ENCODE data around the gene UPK3B. TPM values are rescaled to one million over a fixed set of nuclear protein-coding genes. Genes with fewer than 3 reads are reported as not detected.
"Not testable (repeated sequence)": the region's sequence is repeated elsewhere in the genome, so short reads cannot be mapped to it uniquely, and the experiment has no call there.

The UPK3B gene
- total RNA-seq, 1 donor from 2014 or later: 3.2 TPM

DNA sequence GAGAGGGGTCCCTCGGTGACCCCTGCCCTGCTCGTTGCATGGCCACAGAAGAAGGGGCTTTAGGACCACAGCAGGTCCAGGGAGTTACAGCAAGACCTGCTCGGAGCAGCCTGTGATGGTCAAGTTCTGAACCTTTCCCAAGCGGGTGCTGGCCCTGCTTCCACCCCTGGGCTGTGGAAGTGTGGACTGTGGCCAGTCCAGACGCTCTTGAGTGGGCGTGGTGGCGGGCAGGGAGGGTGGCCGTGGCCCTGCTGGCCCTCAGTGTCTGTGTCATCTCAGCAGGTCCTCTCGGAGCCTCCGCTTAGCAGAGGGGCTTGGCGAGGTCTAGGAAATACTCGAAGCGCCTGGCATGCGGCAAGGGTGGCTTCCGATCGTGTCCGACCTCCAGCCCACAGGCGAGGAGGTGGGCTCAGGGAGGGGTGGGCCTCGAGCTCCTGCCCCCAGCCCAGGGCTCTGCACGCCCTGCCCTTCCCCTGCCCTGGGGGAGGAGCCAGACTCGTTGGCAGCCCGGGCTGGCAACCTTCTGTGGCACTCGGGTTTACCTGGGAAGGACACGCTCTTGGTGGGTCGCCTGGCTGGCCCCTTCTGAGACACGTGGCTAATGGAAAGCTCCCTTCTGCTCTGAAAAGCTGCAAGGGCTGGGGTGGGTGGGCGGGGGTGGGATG is 12.3 kb upstream of the UPK3B start:
- H3K27ac Mint-ChIP-seq; H3K4me3 Mint-ChIP-seq; H3K4me1 Mint-ChIP-seq; CTCF ChIA-PET; intact Hi-C loops (cut with micrococcal nuclease); ATAC-seq (ENCODE audit: low read depth); H3K9me3 Mint-ChIP-seq; H3K27me3 Mint-ChIP-seq; POLR2A ChIA-PET; DNase-seq: not testable (repeated sequence)
- H3K36me3 Mint-ChIP-seq (ENCODE audit: low read depth): peaks cover 19% of the 10 kb centered on the region

DNA sequence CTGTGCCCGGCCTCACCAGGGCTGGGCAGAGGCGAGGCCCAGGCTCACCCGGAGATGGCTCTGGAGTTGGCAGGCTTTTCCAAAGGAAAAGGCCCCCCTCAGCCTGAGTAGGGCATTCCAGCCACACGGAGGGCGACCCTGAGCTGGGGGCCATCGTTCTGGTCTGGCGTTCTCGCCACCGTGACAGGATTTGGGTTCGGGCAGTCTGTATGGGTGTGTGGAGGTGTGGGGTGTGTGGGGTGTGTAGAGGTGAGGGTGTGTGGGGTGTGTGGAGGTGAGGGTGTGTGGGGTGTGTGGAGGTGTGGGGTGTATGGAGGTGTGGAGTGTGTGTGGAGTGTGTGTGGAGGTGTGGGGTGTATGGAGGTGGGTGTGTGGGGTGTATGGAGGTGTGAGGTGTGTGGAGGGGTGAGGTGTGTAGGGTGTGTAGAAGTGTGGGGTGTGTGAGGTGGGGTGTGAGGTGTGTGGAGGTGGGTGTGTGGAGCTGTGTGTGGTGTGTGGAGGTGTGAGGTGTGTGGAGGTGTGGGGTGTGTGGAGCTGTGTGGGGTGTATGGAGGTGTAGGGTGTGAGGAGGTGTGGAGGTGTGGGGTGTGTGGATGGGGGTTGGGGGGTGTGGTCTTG is 11.7 kb upstream of the UPK3B start:
- H3K27ac Mint-ChIP-seq; intact Hi-C loops (cut with micrococcal nuclease): not testable (repeated sequence)
- H3K36me3 Mint-ChIP-seq (ENCODE audit: low read depth): peaks cover 22% of the 10 kb centered on the region

DNA sequence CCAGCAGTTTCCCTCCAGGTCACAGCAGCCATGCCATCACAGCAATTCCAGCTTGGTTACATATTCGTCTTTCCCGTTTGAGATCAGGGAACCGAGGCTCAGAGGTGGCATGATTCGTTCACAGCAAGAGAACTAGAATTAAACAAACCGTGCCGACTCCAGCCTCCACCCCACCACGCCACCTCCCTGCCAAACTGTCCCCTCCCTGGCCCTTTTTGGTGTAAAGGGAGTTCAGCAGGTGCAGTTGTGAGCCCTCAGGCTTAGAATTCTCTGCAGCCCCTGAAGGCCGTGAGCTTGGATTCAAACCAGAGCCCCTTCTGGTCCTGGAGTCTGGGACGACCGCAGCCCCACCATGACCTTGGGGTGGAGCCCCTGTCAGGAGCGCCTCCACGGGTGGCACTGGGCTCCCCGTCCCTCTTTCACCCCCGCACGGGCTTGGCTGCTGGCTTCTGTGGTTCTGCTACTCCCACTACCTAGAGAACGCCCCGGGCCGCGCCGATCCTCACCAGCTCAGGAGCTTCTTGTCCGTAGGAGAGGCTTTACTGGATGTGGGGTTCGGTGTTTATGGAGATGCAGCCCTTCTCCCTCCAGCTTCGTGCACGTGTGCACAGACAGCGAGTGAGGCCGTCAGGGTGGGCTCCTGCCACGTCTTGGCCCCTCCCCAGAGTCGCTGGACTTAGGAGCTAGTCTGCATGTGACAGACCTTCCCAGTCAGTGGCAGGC is 11.0 kb upstream of the UPK3B start:
- POLR2A ChIA-PET; H3K27me3 Mint-ChIP-seq; H3K4me3 Mint-ChIP-seq; intact Hi-C loops (cut with micrococcal nuclease); CTCF ChIA-PET; H3K4me1 Mint-ChIP-seq; H3K9me3 Mint-ChIP-seq; DNase-seq; ATAC-seq (ENCODE audit: low read depth); H3K27ac Mint-ChIP-seq: not testable (repeated sequence)
- peaks cover 22% of the 10 kb centered on the region for H3K36me3 Mint-ChIP-seq (ENCODE audit: low read depth)

More for the DNA sequence above, 11.7 kb upstream of the UPK3B start:
- CTCF ChIA-PET; H3K4me1 Mint-ChIP-seq; DNase-seq; H3K4me3 Mint-ChIP-seq; POLR2A ChIA-PET; H3K9me3 Mint-ChIP-seq; ATAC-seq (ENCODE audit: low read depth); H3K27me3 Mint-ChIP-seq: not testable (repeated sequence)

DNA sequence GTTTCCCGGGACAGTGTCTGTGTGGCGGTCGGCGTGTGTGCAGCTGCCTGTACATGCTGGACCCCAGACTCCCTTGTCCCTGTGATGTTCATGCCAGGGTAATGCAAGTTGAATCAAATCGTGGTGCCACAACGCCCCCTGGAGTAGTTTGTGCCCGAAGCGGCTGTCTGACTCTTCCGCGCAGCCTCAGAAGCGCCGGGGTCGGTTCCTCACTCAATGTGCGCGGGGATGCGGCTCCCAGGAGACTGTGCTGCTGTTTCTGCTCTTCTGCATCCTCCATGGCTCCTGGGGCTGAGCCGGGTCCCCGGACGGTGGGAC is 10.5 kb upstream of the UPK3B start:
- CTCF ChIA-PET: not testable (repeated sequence)

DNA sequence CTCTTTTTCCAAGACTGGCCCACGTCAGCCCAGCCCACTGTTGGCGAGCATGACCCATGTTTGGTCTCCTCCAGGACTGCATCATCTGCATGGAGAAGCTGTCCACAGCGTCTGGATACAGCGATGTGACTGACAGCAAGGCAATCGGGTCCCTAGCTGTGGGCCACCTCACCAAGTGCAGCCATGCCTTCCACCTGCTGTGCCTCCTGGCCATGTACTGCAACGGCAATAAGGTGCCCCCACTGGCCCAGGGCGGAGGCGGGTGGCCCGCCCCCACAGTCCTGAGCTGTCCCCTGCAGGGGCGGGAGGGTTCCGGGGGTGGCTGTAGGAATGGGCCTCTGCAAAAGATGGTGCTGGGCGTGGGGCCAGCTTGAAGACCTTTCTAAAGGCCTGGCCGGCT is 8.1 kb upstream of the UPK3B start:
- peaks cover 41% of the 10 kb centered on the region for H3K36me3 Mint-ChIP-seq (ENCODE audit: low read depth)
- POLR2A ChIA-PET; H3K27ac Mint-ChIP-seq; ATAC-seq (ENCODE audit: low read depth); H3K27me3 Mint-ChIP-seq; H3K4me1 Mint-ChIP-seq; CTCF ChIA-PET; H3K4me3 Mint-ChIP-seq; DNase-seq; H3K9me3 Mint-ChIP-seq: not testable (repeated sequence)
- intact Hi-C loops (cut with micrococcal nuclease): loop anchor here (10.0 kb wide), 1 partner anchor 493 kb away; no protein-coding TSS in a partner anchor

More for the DNA sequence above, 10.5 kb upstream of the UPK3B start:
- H3K27me3 Mint-ChIP-seq, H3K9me3 Mint-ChIP-seq, DNase-seq, H3K4me1 Mint-ChIP-seq, H3K27ac Mint-ChIP-seq, H3K4me3 Mint-ChIP-seq, POLR2A ChIA-PET: not testable (repeated sequence)
- intact Hi-C loops (cut with micrococcal nuclease): loop anchor here (10.0 kb wide), 1 partner anchor 495 kb away; no protein-coding TSS in a partner anchor
- H3K36me3 Mint-ChIP-seq (ENCODE audit: low read depth): peaks cover 25% of the 10 kb centered on the region
- peak; percentile 58 for ATAC-seq (ENCODE audit: low read depth)

GRCh38 chr7:76502836-76503235 is 7.5 kb upstream of the UPK3B start:
- H3K4me3 Mint-ChIP-seq; DNase-seq; H3K9me3 Mint-ChIP-seq; H3K4me1 Mint-ChIP-seq; H3K27ac Mint-ChIP-seq; H3K27me3 Mint-ChIP-seq; ATAC-seq (ENCODE audit: low read depth); CTCF ChIA-PET: not testable (repeated sequence)
- POLR2A ChIA-PET: interaction anchor here (0.7 kb wide), 1 partner anchor 610 kb away, joined by 3 read pairs; no protein-coding TSS in a partner anchor
- intact Hi-C loops (cut with micrococcal nuclease): loop anchor here (10.0 kb wide), 1 partner anchor 492 kb away; no protein-coding TSS in a partner anchor
- peaks cover 41% of the 10 kb centered on the region for H3K36me3 Mint-ChIP-seq (ENCODE audit: low read depth)

DNA sequence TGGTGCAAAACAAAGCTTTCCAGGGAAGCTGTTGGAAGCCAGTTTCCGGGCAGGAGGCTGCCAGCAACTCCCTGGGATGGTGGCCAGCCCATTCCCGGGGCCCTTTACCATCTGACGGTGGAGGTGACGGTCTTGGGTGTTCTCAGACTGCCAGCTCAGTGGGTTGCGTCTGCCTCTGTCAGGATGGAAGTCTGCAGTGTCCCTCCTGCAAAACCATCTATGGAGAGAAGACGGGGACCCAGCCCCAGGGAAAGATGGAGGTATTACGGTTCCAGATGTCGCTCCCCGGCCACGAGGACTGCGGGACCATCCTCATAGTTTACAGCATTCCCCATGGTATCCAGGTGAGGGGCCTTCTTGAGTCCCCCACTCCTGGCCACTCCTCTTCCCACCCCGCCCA is 7.1 kb upstream of the UPK3B start:
- H3K9me3 Mint-ChIP-seq; CTCF ChIA-PET; ATAC-seq (ENCODE audit: low read depth); H3K4me3 Mint-ChIP-seq; H3K4me1 Mint-ChIP-seq; H3K27ac Mint-ChIP-seq; DNase-seq; H3K27me3 Mint-ChIP-seq: not testable (repeated sequence)
- peaks cover 41% of the 10 kb centered on the region for H3K36me3 Mint-ChIP-seq (ENCODE audit: low read depth)
- intact Hi-C loops (cut with micrococcal nuclease): loop anchor here (10.0 kb wide), 1 partner anchor 492 kb away; no protein-coding TSS in a partner anchor
- POLR2A ChIA-PET: interaction anchor here (0.7 kb wide), 1 partner anchor 610 kb away, joined by 3 read pairs; no protein-coding TSS in a partner anchor

DNA sequence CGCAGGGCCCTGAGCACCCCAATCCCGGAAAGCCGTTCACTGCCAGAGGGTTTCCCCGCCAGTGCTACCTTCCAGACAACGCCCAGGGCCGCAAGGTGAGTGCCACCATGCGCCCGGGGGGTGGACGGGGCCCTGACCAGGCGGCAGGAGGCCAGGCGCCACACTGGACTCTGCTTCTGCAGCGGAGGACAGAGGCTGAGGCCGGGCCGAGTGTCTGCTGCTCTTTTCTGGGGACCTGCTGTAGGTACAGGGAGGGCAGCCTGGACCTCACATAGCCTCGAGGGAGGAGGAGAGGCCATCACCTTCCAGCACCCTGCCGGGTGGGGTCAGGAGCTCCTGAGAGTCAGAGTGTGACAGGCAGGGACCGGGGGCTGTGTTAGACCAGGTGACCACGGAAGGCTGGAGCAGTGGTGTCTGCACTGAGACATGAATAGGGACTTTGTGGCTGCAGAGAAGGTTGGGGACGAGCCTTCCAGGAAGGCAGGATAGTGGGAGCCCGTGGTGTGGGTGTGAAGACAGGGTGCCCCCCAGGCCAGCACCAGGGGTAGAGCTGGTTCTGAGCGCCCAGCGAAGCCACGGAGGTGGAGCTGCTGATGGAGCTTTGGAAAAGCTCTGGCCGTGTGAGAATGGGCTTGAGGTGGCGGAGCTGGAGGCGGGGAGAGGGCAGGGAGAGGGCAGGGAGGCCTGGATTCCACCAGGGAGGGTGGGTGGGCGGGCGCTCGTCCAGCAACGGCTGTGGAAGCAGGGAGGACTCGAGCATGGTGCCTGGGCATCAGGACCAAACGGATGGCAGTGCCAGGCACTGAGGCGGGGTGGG is 5.8 kb upstream of the UPK3B start:
- H3K4me3 Mint-ChIP-seq; H3K27me3 Mint-ChIP-seq; H3K4me1 Mint-ChIP-seq; H3K9me3 Mint-ChIP-seq; DNase-seq; CTCF ChIA-PET; H3K27ac Mint-ChIP-seq; ATAC-seq (ENCODE audit: low read depth); POLR2A ChIA-PET: not testable (repeated sequence)
- intact Hi-C loops (cut with micrococcal nuclease): loop anchor here (10.0 kb wide), 1 partner anchor 490 kb away; no protein-coding TSS in a partner anchor
- peaks cover 41% of the 10 kb centered on the region for H3K36me3 Mint-ChIP-seq (ENCODE audit: low read depth)

All from activated B cell treated with CpG ODN at 0.5 μM for 24 hours (primary cell).